DND-41 (cell line): Measurements from ENCODE around the gene VASH2.

Experiments used
- ATAC-seq: fragments of 200-7000 bp; cut with Tn5 transposase; 3 replicates; pipeline ENCODE4 v1.9.1; 2021; ENCODE audit warnings: low read depth; ENCODE audit not compliant: insufficient read depth
- DNase-seq: peaks from one replicate; pipeline ENCODE4 v3.0.0-alpha.2; 2020
- H2AFZ ChIP-seq: 2 replicates; pipeline ENCODE4 v1.6.0; 2012; ENCODE audit warnings: low read depth, low read length
- H3K27ac ChIP-seq: 2 replicates; pipeline ENCODE4 v1.5.1; 2012; ENCODE audit warnings: low read length, inconsistent platforms
- H3K27me3 ChIP-seq: fragments of 200-600 bp; sonication (generic); 2 replicates; pipeline ENCODE4 v1.6.0; 2012; ENCODE audit warnings: low read length, mild to moderate bottlenecking, inconsistent platforms; ENCODE audit not compliant: insufficient read depth, poor library complexity
- H3K36me3 ChIP-seq: 2 replicates; pipeline ENCODE4 v1.5.1; 2012; ENCODE audit warnings: low read length, inconsistent platforms; ENCODE audit not compliant: insufficient read depth
- H3K4me1 ChIP-seq: 2 replicates; pipeline ENCODE4 v1.5.1; 2012; ENCODE audit warnings: mild to moderate bottlenecking, low read length; ENCODE audit not compliant: insufficient read depth
- H3K4me2 ChIP-seq: 2 replicates; pipeline ENCODE4 v1.6.0; 2012; ENCODE audit warnings: mild to moderate bottlenecking, moderate library complexity, low read length, inconsistent platforms; ENCODE audit not compliant: insufficient read depth
- H3K4me3 ChIP-seq, 2 experiments: fragments of 200-600 bp in 1 of 2; shearing (Covaris generic) in 1 of 2; 2 replicates each; pipeline ENCODE4 v1.5.1; 2012 to 2016; ENCODE audit warnings: inconsistent platforms in 2 of 2, low read length in 2 of 2, mild to moderate bottlenecking in 2 of 2, low read depth in 1 of 2, moderate library complexity in 1 of 2
- H3K79me2 ChIP-seq: 2 replicates; pipeline ENCODE4 v1.6.0; 2012; ENCODE audit warnings: low read length, inconsistent platforms; ENCODE audit not compliant: insufficient read depth
- H3K9ac ChIP-seq: 2 replicates; pipeline ENCODE4 v1.6.0; 2012; ENCODE audit warnings: low read depth, mild to moderate bottlenecking, inconsistent platforms, low read length, moderate library complexity
- H3K9me3 ChIP-seq: 2 replicates; pipeline ENCODE4 v1.5.1; 2012; ENCODE audit warnings: low read length, moderate library complexity, mild to moderate bottlenecking, inconsistent platforms; ENCODE audit not compliant: insufficient read depth, severe bottlenecking
- H4K20me1 ChIP-seq: 2 replicates; pipeline ENCODE4 v1.6.0; 2012; ENCODE audit warnings: low read length; ENCODE audit not compliant: insufficient read depth
- CTCF ChIP-seq: IDR thresholded peaks from 2 replicates; pipeline ENCODE4 v1.5.1; 2012; ENCODE audit warnings: borderline replicate concordance, low read length, moderate library complexity, mild to moderate bottlenecking; ENCODE audit not compliant: poor library complexity, severe bottlenecking; ENCODE audit errors: extremely low read depth
- EZH2 ChIP-seq: IDR thresholded peaks from 3 replicates; pipeline ENCODE4 v1.6.1; 2012; ENCODE audit warnings: borderline replicate concordance, low read depth, mild to moderate bottlenecking, moderate library complexity, low read length, inconsistent platforms; ENCODE audit not compliant: severe bottlenecking

VASH2 gene

GRCh38 chr1:212928323-212929291 is 21.7 kb upstream of the VASH2 start:
- no peaks in the 10 kb centered on the region for H3K27me3 ChIP-seq
- H3K4me2 ChIP-seq: no peak overlapping the region
- H3K36me3 ChIP-seq: no peaks in the 10 kb centered on the region
- H3K9ac ChIP-seq: no peak overlapping the region
- no peaks in the 10 kb centered on the region for H3K4me1 ChIP-seq
- TF ChIP-seq EZH2: no peak
- TF ChIP-seq CTCF: no peak
- no peaks in the 10 kb centered on the region for H4K20me1 ChIP-seq
- DNase-seq: no peak
- no peak for ATAC-seq
- H3K27ac ChIP-seq: no peak overlapping the region
- H3K79me2 ChIP-seq: no peaks in the 10 kb centered on the region
- no peak overlapping the region for H3K4me3 ChIP-seq
- H3K9me3 ChIP-seq: no peaks in the 10 kb centered on the region
- no peak overlapping the region for H2AFZ ChIP-seq

GRCh38 chr1:212930986-212931678 is 19.2 kb upstream of the VASH2 start:
- Histone ChIP-seq H3K4me1 (no peaks in the 10 kb centered on the region), H3K79me2 (no peaks in the 10 kb centered on the region), H3K9me3 (no peaks in the 10 kb centered on the region), H3K27ac (no peak overlapping the region), H3K9ac (no peak overlapping the region), H3K4me2 (no peak overlapping the region), H2AFZ (no peak overlapping the region), H3K4me3 (no peak overlapping the region), H4K20me1 (no peaks in the 10 kb centered on the region), H3K27me3 (no peaks in the 10 kb centered on the region), H3K36me3 (no peaks in the 10 kb centered on the region)
- TF ChIP-seq CTCF (no peak), EZH2 (no peak)
- DNase-seq: no peak
- ATAC-seq: no peak

GRCh38 chr1:212933815-212934471 is 16.4 kb upstream of the VASH2 start:
- Histone ChIP-seq H3K4me2 (no peak overlapping the region), H3K4me3 (no peak overlapping the region), H3K9ac (no peak overlapping the region), H3K36me3 (no peaks in the 10 kb centered on the region), H4K20me1 (no peaks in the 10 kb centered on the region), H2AFZ (no peak overlapping the region), H3K79me2 (no peaks in the 10 kb centered on the region), H3K4me1 (no peaks in the 10 kb centered on the region), H3K27me3 (no peaks in the 10 kb centered on the region), H3K9me3 (no peaks in the 10 kb centered on the region), H3K27ac (no peak overlapping the region)
- no peak for TF ChIP-seq CTCF
- no peak for TF ChIP-seq EZH2
- DNase-seq (no peak), ATAC-seq (no peak)
